C1 segment of cervical spinal cord (tissue), 14 donors: ENCODE measurements around the gene COL20A1.

Experiments
- DNase-seq, 14 donors: peaks; one replicate each; lab custom pipeline; 2025; lab: John Stamatoyannopoulos, UW

The COL20A1 gene

DNA sequence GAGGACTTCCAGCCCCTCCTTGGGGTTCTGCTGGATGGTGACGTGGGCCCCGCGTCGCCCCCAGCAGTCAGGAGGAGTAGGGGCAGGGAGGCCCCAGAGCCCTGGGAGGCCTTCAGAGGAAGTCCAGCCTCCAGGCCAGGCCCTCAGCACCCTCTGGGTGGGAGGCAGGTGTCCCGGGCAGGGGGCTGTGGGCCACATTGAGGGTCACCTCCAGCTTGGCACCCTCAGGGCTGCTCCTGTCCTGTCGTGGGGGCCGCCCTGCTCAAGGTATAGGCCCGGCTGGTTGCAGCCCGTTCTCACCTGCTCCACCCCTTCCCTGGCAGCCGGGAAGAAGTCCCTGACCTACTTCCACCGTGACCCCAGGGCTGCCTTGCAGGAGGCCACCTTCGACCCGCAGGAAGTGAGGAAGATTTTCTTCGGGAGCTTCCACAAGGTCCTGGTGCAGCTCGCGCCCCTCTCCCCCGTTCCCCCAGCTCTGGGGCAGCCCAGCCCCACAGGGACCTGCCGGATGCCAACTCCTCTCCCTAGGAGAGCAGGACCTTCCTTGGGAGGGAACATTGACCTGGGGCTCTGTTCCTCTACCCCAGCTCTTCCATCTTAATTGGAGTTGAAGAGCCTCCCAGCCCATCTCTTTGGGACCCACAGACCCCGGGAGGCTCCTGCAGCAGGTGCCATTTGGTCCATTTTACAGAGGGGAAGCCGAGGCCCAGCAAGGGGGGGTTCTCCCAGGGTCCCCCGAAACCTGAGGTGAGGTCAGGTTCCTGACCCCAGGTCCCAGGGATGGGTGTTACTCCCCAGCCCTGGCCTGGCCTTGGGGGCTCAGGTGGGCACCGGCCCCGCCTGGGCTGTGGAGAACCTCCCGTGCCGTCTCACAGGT, 26.4 kb downstream of the COL20A1 start:
- DNase-seq = no peak

DNA sequence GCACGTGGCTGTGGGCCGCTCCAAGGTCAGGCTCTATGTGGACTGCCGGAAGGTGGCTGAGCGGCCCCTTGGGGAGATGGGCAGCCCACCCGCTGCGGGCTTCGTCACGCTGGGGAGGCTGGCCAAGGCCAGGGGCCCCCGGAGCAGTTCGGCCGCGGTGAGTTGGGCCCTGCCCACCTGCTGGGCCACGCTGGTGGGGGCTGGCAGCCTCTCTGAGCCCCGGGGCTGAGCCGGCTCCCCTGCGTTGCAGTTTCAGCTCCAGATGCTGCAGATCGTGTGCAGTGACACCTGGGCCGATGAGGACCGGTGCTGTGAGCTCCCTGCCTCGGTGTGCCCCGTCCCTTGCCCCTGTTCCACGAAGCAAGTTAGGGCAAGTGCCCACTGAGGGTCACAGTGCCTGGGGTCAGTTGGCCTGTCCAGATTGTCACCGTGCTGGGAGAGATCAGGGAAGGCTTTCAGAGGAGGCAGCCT, 27.1 kb downstream of the COL20A1 start:
- DNase-seq = no peak

DNA sequence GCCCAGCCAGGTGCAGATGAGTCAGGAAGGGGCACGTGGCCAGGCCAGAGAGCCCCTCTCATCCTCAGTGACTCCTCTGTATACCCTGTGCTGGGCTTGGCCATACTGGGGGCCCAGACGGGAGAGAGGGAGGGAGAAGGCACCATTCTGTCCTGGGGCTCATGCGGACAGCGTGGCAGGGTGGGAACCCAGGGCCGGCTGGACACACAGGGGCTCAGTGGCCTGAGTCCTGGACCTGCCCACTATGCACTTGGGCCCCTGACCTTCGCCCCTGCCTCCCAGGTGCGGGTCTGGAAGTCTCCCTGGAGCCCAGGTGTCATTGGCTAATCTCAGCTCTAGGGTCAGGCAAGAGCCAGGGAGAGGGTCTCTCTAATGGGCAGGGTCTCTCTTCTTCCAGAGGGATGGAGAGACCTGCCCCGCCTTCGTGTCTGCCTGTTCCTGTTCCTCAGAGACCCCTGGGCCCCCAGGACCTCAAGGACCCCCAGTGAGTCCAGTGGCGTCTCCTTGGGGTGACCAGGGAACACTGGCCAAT, 27.7 kb downstream of the COL20A1 start:
- no peak for DNase-seq

DNA sequence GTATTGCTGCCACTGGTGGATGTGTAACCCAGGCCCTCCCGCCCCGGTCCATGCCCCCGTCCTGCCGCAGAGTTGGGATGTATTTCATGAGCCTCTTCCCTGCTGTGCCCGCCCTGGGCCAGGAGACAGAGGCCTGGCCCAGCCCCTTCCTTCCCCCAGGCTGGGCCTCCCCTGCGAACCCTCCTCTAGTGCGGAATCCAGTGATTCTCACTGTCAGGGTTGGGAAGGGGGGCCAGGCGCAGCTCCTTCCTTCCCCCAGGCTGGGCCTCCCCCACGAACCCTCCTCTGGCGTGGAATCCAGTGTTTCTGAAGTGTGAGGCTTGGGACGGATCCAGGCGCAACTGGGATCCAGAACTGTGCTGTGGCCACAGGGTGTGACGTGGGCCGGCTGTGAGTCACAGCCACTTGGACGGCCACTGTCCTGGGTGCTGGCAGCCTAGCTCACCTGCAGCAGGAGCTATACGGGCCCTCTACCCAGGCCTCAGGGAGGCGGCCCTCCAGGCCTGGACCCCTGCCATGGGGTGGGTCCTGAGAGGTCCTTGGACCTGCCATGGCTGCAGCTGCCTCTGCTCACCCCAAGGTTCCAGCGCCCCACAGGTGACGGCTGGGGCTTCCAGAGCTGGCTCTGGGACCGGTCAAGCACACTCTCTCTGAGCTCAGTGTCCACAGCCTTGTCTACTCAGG, 28.3 kb downstream of the COL20A1 start:
- DNase-seq = no peak

GRCh38 chr20:63322146-63322932, 29.4 kb downstream of the COL20A1 start:
- no peak for DNase-seq

- DNase-seq = no peak
Observed at GRCh38 chr20:63322933-63323273, 29.9 kb downstream of the COL20A1 start.

DNA sequence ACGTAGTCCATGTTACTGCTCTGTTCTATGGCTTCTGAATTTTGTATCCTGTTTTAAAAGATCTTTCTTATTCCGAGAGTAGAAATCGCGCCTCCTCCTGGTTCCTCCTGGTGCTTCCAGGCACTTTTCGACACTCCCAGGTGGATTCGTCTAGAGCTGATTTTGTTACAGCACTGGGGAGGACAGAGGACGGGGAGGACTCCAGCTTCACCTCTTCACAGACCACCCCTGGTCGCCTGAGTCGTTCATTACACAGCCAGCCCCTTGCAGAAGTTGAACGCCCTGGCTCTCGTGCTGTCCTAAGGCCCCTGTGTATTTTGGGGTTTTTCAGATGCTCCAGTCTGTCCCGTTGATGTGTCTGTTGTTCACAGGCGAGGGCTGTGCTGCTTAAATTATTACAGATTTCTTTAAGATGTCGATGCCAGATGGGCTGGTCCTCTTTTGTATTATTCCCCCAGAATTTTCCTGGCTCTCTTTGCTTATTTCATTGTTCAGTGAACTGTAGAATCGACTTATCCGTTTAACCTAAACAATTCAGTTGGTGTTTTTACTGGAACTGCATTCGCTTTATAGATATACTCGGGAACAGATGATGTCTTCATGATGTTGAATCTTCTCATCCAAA, 30.5 kb downstream of the COL20A1 start:
- DNase-seq = no peak

DNA sequence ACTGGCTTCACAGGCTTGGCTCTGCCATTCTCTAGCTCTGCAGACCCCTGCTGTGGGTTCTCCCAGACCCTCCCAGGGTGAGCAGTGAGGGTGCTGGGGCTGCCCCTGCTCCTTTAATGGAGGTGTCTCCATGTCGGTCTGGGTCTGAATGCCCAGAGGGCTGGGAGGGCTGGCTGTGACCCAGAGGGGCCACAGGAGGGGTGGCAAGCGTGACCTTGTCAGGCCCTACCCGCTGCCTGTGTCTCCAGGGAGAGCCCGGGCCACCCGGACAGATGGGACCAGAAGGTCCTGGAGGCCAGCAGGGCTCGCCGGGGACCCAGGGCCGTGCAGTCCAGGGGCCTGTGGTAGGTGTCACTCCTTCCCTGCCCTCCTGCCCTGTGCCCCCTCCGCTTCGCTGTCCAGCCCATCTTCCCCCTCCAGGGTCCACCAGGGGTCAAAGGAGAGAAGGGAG, 32.1 kb downstream of the COL20A1 start:
- no peak for DNase-seq

DNA sequence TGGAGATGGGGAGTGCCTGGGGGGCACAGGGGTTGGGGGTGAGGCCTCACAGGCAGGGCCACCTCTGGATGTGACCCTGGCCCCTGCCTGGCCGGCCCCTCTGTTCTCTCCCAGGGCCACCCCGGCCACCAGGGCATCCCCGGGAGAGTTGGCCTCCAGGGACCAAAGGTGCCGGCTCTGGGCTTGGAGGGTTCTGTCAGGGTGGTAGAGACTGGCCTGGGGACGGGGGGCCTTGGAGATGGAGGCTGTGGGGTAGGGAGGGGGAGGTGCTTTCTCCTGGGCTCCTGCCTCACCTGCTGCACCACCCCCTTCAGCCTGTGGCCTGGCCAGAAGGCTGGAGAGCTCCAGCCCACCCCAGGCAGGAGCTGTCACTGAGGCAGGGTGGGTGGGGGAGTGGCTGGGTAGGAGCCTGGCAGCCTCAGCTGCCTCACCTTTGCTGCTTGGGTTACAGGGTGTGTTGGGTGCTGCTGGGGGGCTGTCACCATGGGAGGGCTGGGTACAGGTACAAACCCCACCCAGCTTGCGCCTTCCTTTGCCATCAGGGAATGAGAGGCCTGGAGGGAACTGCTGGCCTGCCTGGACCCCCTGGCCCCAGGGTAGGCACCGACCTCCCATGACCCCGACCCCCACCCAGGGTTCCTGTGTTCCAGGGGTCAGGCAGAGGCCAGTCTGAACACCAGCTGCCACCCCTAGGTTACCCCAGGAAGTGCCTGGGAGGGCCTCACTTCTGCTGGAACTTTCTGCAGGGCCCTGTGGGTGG, 32.7 kb downstream of the COL20A1 start:
- DNase-seq = no peak

GRCh38 chr20:63326314-63327230, 33.6 kb downstream of the COL20A1 start:
- DNase-seq = no peak

- DNase-seq = no peak
Observed at GRCh38 chr20:63327231-63327745, 34.3 kb downstream of the COL20A1 start.

DNA sequence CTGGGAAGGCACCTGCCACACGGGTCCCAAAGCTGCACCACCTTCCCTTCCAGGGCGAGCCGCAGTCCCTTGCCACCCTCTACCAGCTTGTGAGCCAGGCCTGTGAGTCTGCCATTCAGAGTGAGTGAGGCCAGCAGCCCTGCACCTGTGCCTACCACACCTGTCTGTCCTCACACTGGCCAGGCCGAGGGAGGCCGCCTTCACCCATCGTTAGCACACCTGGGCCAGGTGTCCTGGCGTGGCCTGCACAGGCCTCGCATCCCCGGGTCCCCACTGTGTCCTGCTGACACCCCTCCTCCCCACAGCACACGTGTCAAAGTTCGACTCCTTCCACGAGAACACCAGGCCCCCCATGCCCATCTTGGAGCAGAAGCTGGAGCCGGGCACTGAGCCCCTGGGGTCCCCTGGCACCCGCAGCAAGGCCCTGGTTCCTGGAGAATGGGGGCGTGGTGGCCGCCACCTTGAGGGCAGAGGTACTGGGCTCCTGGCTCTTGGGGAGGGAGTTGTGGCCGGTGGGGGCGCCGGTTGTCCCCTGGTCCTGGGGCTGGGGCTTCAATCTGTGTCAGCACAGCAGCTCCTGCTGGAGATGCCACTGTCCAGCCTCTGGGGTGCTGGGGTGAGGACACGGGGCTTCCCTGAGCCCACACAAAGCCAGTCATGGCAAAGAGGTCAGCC, 35.2 kb downstream of the COL20A1 start:
- DNase-seq = no peak

DNA sequence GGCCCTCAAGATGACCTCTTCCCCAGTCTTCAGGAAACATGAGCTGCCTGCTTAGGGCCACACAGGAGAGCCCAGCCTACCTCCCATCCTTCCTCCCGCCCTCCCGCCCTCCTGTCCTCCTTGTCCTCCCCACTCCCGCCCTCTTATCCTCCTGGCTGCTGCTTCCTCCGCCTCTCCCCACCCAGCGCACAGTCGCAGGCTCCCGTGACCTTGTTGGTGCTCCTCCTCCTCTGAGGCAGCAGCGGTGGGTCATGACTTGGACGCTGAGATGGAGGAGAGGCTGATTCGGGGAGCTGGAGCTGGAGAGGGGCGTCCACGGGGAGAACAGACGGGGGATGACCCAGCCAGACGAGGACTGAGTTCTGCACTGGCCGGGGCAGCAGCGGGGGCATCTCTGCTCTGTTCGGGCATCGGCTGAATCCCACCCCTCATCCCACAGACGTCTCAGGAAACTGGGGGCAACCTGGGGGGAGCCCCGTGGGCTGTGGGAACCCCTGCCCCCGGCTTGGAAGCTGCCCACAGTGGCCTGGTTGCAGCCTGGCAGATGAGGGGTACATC, 35.8 kb downstream of the COL20A1 start:
- DNase-seq = no peak

GRCh38 chr20:63329331-63330083, 36.5 kb downstream of the COL20A1 start:
- DNase-seq = no peak

GRCh38 chr20:63330084-63330760, 37.2 kb downstream of the COL20A1 start:
- no peak for DNase-seq

- DNase-seq = no peak
Observed at GRCh38 chr20:63330940-63331339, 38.0 kb downstream of the COL20A1 start.
